Right lobe of liver (tissue), 6 donors: ENCODE measurements around the gene SMC5. TPM values are rescaled to one million over a fixed set of nuclear protein-coding genes. Genes with fewer than 3 reads are reported as not detected.

Source experiments
- ATAC-seq, 4 donors: fragments of 200-7000 bp; cut with Tn5 transposase; one replicate each; pipeline ENCODE4 v1.9.1; 2020; ENCODE audit warnings: mild to moderate bottlenecking in 4 of 4, moderate library complexity in 4 of 4
- DNase-seq, 3 donors: peaks; one replicate each; pipeline ENCODE4 v3.0.0-alpha.2; 2020
- H3K27ac ChIP-seq, 3 donors: fragments of 200-600 bp; one replicate each; pipeline ENCODE4 v1.8.0; 2022
- H3K27me3 ChIP-seq, 2 donors: fragments of 200-600 bp; one replicate each; pipeline ENCODE4 v1.8.0; 2022
- H3K36me3 ChIP-seq, 4 donors: fragments of 200-600 bp; sonication (generic) in 1 of 4; one replicate each; pipeline versions ENCODE4 v1.5.1 to v1.8.0; 2017 to 2022; ENCODE audit warnings: control low read depth in 1 of 4
- H3K4me1 ChIP-seq, 4 donors: fragments of 200-600 bp; sonication (generic) in 1 of 4; one replicate each; pipeline versions ENCODE4 v1.5.1 to v1.8.0; 2017 to 2022; ENCODE audit warnings: control low read depth in 1 of 4
- H3K4me3 ChIP-seq, 3 donors: fragments of 200-600 bp; one replicate each; pipeline ENCODE4 v1.8.0; 2022
- H3K9me3 ChIP-seq, 4 donors: fragments of 200-600 bp; sonication (generic) in 1 of 4; one replicate each; pipeline versions ENCODE4 v1.5.1 to v1.8.0; 2017 to 2022; ENCODE audit warnings: control low read depth in 1 of 4
- CTCF ChIP-seq, 4 donors: fragments of 200-600 bp in 3 of 4; fragments of 450-650 bp in 1 of 4; IDR thresholded peaks; one replicate each; pipeline versions ENCODE4 v1.5.1 to v1.8.0; 2016 to 2022; ENCODE audit warnings: antibody characterized with exemption in 4 of 4, mild to moderate bottlenecking in 2 of 4
- POLR2A ChIP-seq: fragments of 450-650 bp; IDR thresholded peaks from one replicate; pipeline ENCODE4 v1.6.1; 2017; ENCODE audit warnings: antibody characterized with exemption, mild to moderate bottlenecking
- WGBS: methylation state at CpG from one replicate; pipeline ENCODE4 v1.1.6; 2018; ENCODE audit warnings: low coverage, low lambda C conversion rate; ENCODE audit not compliant: insufficient coverage; ENCODE audit errors: missing lambda C conversion rate; 5-methylcytosine and 5-hydroxymethylcytosine counted together
- intact Hi-C, 2 donors: fragments of 100-400 bp; cut with DNase I; formaldehyde crosslinking; loops; one replicate each; pipeline versions ENCODE4 v1.11.2 to v1.14.1; 2022
- total RNA-seq, 6 experiments: library from RNA; depleted of rRNA in 2 of 6; stranded (reverse); fragments of >200 nt in 2 of 6; fragmentation: NEBNext Ultra II Directional in 3 of 6; extraction: Animal tissue kit (Norgen Biotek cat#: 25700) in 3 of 6; gene quantifications; one replicate each; pipeline versions ENCODE4 v1.1.0 to v1.2.4, GENCODE V29; 2016 to 2023
- donor health status: DM: no; HTN: yes; CAD: no.
- donor health status: DM: no; HTN: no; CAD: no.
- donor health status: DM: no; HTN: no; CAD: no.
- donor health status: DM: no; HTN: yes; CAD: no.
- donor health status: DM: no; HTN: yes; CAD: no.

The SMC5 gene
- total RNA-seq, 6 experiments from 2014 or later, result 10.6 to 13.9 (median 13.0) TPM

- WGBS, result 53% methylated on average over 4 of the region's 7 CpGs
- H3K27ac ChIP-seq, result peak overlapping the region; percentile 8 to 97 (median 10)
Observed at GRCh38 chr9:70256123-70256551, 2.6 kb upstream of the SMC5 start.

GRCh38 chr9:70257502-70257901 lies 1.3 kb upstream of the SMC5 start:
- WGBS, result 24% methylated on average over 3 of the region's 3 CpGs
- Histone ChIP-seq H3K36me3 (peaks cover 0 to 3% (median 0%) of the 10 kb centered on the region in 4 donors), H3K27ac (peak overlapping the region; percentile 85 to 97 (median 97)), H3K9me3 (no peaks in the 10 kb centered on the region), H3K27me3 (no peaks in the 10 kb centered on the region), H3K4me3 (peak overlapping the region; percentile 70 to 93 (median 79)), H3K4me1 (peaks cover 0 to 37% (median 9%) of the 10 kb centered on the region in 4 donors)
- TF ChIP-seq CTCF (IDR thresholded peaks at IDR 0.05), result no peak
- intact Hi-C loops, result no loop called here
- DNase-seq (no peak), ATAC-seq (peak; percentile 14 to 42 (median 30))

More at GRCh38 chr9:70256123-70256551, 2.6 kb upstream of the SMC5 start:
- no peaks in the 10 kb centered on the region for H3K27me3 ChIP-seq
- intact Hi-C loops, result no loop called here
- peak overlapping the region in 1 of 3 donors; percentile 70 for H3K4me3 ChIP-seq
- DNase-seq (no peak), ATAC-seq (no peak)
- TF ChIP-seq POLR2A (no peak), CTCF (IDR thresholded peaks at IDR 0.05) (no peak)
- H3K9me3 ChIP-seq, result no peaks in the 10 kb centered on the region
- peaks cover 0 to 37% (median 9%) of the 10 kb centered on the region in 4 donors for H3K4me1 ChIP-seq
- H3K36me3 ChIP-seq, result no peaks in the 10 kb centered on the region

- Histone ChIP-seq H3K4me3 (peak overlapping the region; percentile 70 to 93 (median 79)), H3K9me3 (no peaks in the 10 kb centered on the region), H3K27me3 (no peaks in the 10 kb centered on the region), H3K36me3 (peaks cover 0 to 3% (median 0%) of the 10 kb centered on the region in 4 donors), H3K4me1 (peaks cover 0 to 37% (median 9%) of the 10 kb centered on the region in 4 donors), H3K27ac (peak overlapping the region; percentile 85 to 97 (median 97))
- intact Hi-C loops, result no loop called here
- ATAC-seq (peak; percentile 71 to 86 (median 76)), DNase-seq (peak; percentile 73 to 88 (median 86))
- no peak for TF ChIP-seq POLR2A
- no peak for TF ChIP-seq CTCF (IDR thresholded peaks at IDR 0.05)
- 3% methylated on average over 22 of the region's 27 CpGs for WGBS
Observed at GRCh38 chr9:70257991-70258691, 637 bp upstream of the SMC5 start.

- Histone ChIP-seq H3K36me3 (peaks cover 0 to 8% (median under 1%) of the 10 kb centered on the region in 4 donors), H3K9me3 (no peaks in the 10 kb centered on the region), H3K27me3 (no peaks in the 10 kb centered on the region), H3K4me1 (peaks cover 0 to 33% (median 9%) of the 10 kb centered on the region in 4 donors), H3K27ac (peak overlapping the region; percentile 85 to 97 (median 97)), H3K4me3 (peak overlapping the region; percentile 70 to 93 (median 79))
- intact Hi-C loops, result no loop called here
- 3% methylated on average over 10 of the region's 10 CpGs for WGBS
- DNase-seq, result no peak
- no peak for ATAC-seq
- TF ChIP-seq POLR2A (no peak), CTCF (IDR thresholded peaks at IDR 0.05) (no peak)
Observed at GRCh38 chr9:70259512-70259802, 679 bp downstream of the SMC5 start.
